Upper lobe of right lung (tissue), 1 donor: Measurements from ENCODE around the gene EPM2A. TPM values are rescaled to one million over a fixed set of nuclear protein-coding genes. Genes with fewer than 3 reads are reported as not detected.

Experiments used
- ATAC-seq: fragments of 200-7000 bp; cut with Tn5 transposase; one replicate; pipeline ENCODE4 v1.9.1; 2020; ENCODE audit warnings: mild to moderate bottlenecking, moderate library complexity
- DNase-seq: peaks from one replicate; pipeline ENCODE4 v3.0.0-alpha.2; 2020
- H3K27ac ChIP-seq: fragments of 200-600 bp; one replicate; pipeline ENCODE4 v1.8.0; 2022
- H3K27me3 ChIP-seq: fragments of 200-600 bp; one replicate; pipeline ENCODE4 v1.8.0; 2022; ENCODE audit warnings: mild to moderate bottlenecking
- H3K36me3 ChIP-seq: fragments of 200-600 bp; one replicate; pipeline ENCODE4 v1.8.0; 2022
- H3K4me1 ChIP-seq: fragments of 200-600 bp; one replicate; pipeline ENCODE4 v1.8.0; 2022
- H3K4me3 ChIP-seq: fragments of 200-600 bp; one replicate; pipeline ENCODE4 v1.8.0; 2022; ENCODE audit warnings: mild to moderate bottlenecking
- H3K9me3 ChIP-seq: fragments of 200-600 bp; one replicate; pipeline ENCODE4 v1.8.0; 2022
- intact Hi-C: fragments of 100-400 bp; cut with DNase I; formaldehyde crosslinking; loops from one replicate; pipeline ENCODE4 v1.11.0; 2022
- total RNA-seq: library from RNA; stranded (reverse); fragmentation: NEBNext Ultra II Directional; extraction: Animal tissue kit (Norgen Biotek cat#: 25700); gene quantifications from one replicate; pipeline ENCODE4 v1.2.1, GENCODE V29; 2021
- TF ChIP-seq, protein P1 (sequence below): fragments of 200-600 bp; IDR thresholded peaks from one replicate; pipeline ENCODE4 v1.8.0; 2022; ENCODE audit warnings: antibody characterized with exemption
- donor health status: DM: no; HTN: yes; CAD: no; lungs with severe emphysema.

Gene EPM2A
- total RNA-seq, 1 donor from 2014 or later: 8.1 TPM

GRCh38 chr6:145583753-145584152 lies 151.6 kb downstream of the EPM2A start:
- no peaks in the 10 kb centered on the region for H3K27me3 ChIP-seq
- H3K27ac ChIP-seq: no peak overlapping the region
- no peaks in the 10 kb centered on the region for H3K9me3 ChIP-seq
- no peaks in the 10 kb centered on the region for H3K36me3 ChIP-seq
- ATAC-seq (peak; percentile 39), DNase-seq (no peak)
- no peaks in the 10 kb centered on the region for H3K4me1 ChIP-seq
- H3K4me3 ChIP-seq: no peak overlapping the region
- TF ChIP-seq, protein P1, sequence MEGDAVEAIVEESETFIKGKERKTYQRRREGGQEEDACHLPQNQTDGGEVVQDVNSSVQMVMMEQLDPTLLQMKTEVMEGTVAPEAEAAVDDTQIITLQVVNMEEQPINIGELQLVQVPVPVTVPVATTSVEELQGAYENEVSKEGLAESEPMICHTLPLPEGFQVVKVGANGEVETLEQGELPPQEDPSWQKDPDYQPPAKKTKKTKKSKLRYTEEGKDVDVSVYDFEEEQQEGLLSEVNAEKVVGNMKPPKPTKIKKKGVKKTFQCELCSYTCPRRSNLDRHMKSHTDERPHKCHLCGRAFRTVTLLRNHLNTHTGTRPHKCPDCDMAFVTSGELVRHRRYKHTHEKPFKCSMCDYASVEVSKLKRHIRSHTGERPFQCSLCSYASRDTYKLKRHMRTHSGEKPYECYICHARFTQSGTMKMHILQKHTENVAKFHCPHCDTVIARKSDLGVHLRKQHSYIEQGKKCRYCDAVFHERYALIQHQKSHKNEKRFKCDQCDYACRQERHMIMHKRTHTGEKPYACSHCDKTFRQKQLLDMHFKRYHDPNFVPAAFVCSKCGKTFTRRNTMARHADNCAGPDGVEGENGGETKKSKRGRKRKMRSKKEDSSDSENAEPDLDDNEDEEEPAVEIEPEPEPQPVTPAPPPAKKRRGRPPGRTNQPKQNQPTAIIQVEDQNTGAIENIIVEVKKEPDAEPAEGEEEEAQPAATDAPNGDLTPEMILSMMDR: no peak
- intact Hi-C loops: no loop called here

Other genes starting within 250 kb of the EPM2A start
- 9.4 TPM for gene FBXO30, start 79.3 kb upstream of the EPM2A start, total RNA-seq
- gene SHPRH, start 228.8 kb upstream of the EPM2A start, total RNA-seq: 19.3 TPM